Stimulated activated CD4-positive, alpha-beta T cell treated with anti-CD3 and anti-CD28 coated beads, Interleukin-12 subunit alpha, Interleukin-12 subunit beta, amount 100 ng/mL, for 4 hours (primary cell): ENCODE data around the gene ACYP2.
"Not testable (repeated sequence)": the region's sequence is repeated elsewhere in the genome, so short reads cannot be mapped to it uniquely, and the experiment has no call there.

Experiments
- DNase-seq: peaks from one replicate; pipeline ENCODE4 v3.0.0-alpha.2; 2020

The ACYP2 gene

DNA sequence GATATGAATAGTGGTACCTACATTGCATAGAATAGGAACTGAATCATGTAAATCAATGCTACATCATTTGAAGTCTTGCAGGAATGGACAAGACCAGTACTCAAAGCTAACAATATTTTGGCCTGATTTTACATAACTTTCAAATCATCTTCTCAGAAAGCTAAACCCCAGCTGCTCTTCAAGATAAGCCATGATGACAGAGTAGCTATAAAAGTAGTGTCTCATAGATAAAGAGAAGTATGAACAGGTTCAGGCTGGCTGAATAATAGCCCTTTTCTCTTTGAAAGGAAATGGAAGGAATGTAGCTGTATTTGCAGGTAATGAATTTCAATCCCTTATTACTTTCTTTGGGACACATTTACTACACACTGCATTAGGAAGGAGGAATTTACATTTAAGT is 112.4 kb downstream of the ACYP2 start:
- no peak for DNase-seq

DNA sequence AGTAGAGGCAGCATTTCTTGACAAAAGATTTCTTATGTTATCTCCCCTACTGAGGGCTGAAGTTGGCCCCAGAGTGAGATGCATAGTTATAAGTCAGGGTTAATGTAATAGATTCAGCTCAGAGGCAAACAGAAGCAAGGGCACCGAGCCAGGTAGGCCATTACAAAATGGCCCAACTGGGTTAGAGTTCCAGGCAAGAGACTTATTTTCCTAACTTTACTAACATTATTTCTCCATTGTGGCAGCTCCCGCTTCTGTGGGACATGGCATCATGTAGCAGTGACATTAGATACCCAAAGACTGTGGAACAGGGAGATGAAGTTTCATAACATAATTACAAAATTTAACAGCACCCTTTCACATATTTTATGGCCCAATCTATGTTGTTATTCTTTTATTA is 113.5 kb downstream of the ACYP2 start:
- no peak for DNase-seq

DNA sequence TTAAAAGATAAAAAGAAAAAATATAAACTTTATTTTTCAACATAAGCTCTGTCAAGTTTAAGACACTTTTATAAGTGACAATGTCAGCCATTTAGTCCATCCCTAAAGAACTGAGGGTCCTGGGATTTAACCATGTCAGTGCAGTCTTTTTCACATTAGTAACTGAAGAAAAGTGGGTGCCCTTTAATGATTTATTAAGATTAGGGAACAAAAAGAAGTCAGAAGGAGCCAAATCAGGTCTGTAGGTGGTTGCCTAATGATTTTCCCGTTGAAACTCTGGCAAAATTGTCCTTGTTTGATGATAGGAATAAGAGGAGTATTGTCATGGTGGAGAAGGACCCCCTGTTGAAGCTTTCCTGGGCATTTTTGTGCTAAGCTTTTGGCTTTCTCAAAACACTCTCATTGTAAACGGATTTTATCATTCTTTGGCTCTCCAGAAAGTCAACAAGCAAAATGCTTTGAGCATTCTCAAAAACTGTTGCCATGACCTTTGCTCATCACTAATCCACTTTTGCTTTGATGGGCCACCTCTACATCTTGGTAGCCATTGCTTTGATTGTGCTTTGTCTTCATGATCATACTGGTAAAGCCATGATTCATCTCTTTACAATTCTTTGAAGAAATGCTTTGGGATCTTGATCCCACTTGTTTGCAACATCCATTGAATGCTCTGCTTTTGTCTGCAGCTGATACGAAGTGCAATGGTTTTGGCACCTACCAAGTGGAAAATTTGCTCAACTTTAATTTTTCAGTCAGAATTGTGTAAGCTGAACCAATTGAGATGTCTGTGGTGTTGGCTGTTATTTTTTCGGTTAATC is 118.6 kb downstream of the ACYP2 start:
- DNase-seq = no peak

DNA sequence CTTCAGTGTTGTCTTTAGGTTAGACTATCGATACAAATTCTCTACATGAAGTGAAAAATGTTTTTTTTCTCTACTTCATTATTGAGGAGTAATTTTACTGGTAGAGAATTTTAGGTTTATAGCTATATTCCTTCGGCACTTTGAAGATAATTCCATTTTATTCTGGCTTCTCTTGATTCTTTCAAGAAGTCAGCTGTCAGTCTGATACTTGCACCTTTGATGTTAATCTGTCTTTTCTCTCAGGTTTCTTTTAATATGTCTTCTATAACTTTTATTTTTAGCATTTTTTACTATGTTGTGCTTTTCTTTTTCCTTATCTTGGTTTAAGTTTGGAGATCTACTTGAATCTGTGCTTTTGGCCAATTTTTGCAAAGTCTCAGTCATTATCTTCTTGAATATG is 122.0 kb downstream of the ACYP2 start:
- no peak for DNase-seq

DNA sequence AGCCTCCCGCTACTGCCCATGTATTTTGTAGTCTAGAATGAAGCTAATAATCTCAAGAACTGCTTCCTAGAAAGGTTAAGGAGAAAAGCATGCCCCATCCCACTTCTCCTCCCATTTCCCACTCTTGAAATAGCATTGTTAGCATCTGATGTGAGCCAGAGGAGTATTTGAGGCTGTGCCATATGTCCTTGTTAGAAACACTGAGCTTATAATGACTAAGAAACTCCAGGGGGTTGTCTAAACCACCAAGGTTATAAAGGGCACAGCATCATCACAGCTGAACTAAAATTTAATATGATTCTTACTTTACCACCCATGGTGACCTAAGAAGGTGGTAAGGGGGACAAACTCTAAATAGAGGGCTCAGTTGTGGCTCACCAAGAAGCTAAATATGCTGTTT is 124.0 kb downstream of the ACYP2 start:
- no peak for DNase-seq

DNA sequence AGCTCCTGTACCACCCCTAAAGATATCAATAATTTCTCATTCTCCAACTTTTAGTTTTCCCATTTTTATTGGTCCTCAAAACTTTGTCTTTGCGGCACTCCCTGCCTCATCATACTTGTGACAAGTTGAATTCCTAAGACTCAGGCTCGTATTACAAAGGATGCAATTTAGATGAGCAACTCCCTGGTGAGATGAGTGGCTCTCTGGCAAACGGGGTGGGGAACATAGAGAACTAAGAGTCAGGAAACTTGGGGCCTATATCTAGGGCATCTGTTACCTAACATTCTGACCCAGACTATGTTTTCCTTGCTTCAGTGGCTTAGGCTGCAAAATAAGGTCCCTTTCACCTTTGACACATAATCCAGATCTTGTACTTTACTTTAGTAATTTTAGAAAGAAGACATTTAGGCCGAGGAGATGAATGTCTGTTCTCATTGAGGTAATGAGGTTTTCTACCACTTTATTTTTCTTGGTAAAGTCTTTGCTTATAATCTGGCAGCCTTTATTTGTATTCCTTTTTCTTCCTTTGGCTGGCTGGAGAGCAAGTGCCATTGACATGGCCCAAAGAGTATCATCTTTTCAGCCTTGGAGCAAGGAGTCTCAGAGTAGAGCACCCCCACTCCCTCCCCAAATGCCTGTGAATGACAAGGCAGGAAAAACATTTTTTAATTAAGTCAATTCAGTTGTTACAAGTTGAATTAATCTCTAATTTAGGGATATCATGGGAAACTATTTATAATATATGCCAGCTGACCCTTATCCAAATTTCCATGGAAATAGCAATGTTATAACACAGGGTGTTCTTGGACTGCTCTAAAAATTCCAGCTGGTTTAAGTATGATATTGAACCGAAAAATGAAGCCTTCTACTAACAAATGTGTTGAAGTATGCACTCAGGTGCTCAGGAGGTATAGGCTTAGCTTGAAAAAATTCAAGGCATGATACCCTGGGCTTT is 125.4 kb downstream of the ACYP2 start:
- DNase-seq = no peak

DNA sequence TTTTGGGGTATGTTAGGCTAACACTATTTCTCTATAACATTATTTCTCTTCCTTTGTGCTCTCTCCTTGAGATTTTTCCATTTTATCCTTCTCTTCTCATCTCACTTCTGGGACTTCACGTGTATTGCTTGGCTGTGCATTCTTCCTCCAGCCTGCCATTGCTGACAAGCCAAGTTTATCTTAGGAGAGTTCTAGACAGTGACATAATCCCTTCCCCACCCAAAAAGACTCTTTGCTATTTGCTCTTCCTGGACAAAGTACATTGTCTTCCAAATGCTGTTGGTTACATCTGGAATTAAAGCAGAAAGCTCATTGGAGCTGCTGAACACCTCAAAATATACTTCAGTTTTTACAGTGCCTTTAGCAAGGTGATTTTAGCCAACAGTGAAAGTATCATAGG is 131.7 kb downstream of the ACYP2 start:
- no peak for DNase-seq

DNA sequence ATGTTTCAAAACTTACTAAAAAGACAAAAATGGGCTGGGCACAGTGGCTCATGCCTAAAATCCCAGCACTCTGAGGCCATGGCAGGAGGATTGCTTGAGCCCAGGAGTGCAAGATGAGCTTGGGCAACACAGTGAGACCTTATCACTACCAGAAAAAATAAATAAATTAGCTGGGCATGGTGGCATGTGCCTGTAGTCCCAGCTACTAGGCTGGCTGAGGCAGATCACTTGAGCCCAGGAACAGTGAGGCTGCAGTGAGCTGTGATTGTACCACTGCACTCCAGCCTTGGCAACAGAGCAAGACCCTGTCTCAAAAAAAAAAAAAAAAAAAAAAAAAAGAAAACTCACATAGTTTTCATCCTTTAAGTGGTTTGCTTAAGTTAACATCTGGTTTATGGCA is 134.2 kb downstream of the ACYP2 start:
- DNase-seq = no peak

DNA sequence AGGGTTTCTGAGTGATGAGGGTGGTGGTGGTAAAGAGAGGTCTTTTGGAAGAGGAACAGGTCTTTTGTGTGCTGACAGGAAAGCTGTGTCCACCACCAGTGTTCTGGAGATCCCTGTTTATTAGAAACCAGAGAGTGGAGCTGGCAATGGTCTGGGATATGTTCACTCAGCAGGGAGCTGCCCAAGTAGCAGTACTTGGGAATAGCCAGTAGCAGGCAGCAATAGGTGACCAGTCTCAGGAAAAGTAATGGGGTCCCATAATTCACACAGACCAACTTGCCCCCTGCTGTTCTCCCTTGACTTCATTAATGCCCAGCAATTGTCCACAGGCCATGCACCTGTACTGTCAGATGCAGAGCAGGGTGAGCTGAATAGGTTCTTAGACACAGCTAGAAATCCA is 138.8 kb downstream of the ACYP2 start:
- DNase-seq = no peak

DNA sequence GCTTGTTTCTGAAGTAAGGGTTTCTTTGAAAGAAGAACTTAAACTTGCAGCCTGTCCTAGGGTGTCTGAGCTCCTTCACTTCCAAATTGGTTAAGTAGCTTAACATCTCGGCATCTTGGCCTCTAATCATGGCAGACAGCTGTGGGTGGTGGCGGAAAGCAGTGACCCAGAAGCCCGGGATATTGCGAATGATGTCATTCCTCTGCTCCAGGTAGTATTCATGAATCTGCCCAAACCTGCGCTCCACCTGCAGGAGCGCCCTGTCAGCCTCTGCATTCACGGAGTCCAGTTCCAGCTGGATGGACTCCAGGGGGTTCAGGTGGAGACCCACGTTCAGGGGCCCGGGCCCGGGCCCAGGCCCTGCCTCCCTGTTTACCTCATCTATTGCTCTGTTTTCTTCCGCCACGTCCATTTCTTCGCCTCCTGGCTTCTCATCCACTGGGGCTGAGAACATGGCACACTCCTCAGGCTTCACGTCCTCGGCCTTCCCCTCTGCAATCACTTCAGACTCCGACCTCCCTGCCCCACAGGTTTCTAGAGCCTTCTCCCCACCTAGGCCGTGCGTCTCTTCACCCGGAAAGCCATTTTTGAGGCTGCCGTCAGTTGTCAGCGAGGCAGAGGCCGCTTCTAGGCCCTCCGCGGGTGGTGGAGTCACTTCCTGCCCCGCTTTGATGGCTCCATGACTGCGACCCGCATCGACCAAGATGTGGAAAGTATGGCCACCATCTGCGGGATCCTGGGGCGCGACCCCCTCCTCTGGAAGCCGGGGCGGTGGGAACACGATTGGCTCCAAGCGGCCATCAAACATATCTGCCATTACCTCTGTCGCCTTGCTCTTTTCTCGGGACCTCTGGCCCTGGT is 140.0 kb downstream of the ACYP2 start:
- DNase-seq = no peak

DNA sequence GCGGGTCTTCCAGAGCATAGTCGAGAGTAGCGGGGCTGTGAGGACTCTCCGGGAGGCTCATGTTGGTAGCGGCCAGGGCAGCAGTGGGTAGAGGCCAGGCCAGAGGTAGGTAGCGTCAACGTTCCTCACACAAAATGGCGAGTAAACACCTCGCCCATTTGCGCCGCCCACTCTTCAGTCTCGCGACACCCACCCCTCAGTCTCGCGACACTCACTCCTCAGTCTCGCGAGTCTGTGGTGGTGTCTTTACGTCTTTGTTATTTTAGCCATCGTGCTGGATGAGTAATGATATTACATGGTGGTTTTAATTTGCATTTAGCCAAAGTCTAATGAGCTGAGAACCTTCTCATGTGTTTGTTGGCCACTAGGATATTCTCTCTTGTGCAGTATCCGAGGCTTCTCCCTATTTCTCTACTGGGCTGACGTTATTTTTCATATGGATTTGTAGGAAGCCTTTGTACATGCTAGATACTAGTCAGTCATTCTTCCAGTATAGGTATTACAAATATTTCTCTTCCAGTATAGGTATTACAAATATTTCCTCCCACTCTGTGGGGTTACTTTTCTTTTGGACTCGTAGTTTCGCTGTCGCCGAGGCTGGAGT is 140.8 kb downstream of the ACYP2 start, which contains the start of gene TSPYL6:
Gene TSPYL6, minus strand, starts transcription at position 139 of the 604 bp plus-strand sequence. Its CDS starts 78 bp downstream, at position 61.
- no peak for DNase-seq

DNA sequence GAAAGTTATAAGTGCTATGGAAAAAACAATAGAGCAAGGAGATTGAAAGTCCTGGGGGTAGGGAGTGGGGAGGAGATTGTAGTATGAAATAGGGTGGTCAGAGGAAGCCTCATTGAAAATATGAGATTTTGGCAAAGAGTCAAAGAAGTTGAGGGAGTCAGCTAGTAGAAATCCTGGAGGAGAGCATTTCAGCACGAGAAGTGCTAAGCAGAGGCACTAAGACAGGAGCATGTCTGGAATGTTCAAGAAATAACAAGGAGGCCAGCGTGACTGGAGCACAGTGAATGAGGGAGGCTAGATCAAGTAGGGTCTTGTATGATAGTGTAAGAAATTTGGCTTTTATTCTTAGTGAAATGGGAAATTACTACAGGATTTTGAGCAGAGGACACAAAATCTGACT is 142.8 kb downstream of the ACYP2 start:
- DNase-seq = no peak

DNA sequence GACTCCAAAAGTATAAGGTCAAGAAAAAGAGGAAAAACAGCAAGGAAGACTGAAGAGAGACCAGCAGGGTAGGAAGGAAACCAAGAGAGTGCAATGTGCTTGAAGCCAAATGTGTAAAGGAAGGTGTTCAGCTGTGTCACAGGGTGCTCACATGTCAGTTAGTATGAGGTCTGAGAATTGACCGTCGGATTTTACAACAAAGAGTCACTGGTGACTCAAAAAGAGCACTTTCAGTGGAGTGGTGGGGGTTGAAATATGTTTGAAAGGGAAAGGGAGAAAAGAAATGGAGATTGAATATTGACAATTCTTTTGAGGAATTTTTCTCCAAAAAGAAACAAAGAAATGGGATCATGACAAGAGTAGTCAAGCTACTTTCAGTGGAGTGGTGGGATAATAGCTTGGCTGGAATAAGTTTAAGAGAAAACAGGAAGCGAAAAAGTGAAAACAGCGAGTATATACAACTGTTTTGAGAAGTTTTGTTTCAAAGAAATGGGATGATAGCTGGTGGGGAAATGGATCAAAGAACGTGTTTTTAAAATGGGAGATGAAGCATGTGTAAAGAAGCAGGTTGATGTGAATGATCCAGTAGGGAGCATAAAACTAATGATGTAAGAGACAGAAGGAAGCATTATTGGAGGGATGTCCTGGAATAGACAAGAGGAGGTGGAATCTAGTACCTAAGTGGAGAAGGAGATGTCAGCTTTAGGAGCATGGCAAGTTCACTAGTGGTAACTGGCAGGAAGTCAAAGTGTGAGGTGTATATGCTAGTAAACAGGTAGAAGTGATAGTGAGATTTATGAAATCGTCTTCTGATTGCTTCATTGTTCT is 144.2 kb downstream of the ACYP2 start:
- DNase-seq = no peak

DNA sequence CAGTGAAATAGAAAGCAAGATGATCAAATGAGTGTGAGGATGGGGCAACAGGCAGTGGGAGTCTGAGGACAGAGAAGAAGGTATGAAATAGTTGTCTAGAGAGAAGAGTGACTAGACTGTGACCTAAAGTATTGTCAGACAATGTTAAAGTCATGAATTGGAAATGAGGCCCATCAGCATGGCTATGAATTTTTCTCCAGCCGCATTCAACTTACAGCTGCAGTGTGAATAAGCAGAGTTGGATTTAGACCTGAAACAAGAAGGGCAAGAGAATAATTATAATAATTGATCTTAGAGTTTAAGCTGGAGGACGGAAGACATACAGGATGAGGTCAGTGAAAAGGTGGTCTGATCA is 144.8 kb downstream of the ACYP2 start:
- DNase-seq = no peak

DNA sequence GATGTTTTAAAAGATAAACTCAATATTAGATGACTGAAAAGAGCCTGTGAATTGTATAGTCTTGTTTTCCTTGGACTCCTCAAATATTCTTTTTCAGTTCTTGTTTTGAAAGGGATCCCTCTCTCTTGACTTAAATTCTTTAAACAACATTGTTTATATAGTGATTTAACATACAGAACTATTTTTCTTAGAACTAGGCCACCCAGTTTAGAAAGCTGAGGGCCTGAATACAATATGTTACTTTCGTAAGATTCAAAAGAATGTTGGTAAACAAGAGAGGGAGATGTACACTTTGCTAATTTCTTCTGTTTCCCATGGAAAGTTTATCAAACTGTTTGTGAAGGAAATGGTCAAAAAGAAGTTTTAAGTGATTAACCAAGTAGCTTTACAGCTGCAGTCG is 146.1 kb downstream of the ACYP2 start:
- no peak for DNase-seq

DNA sequence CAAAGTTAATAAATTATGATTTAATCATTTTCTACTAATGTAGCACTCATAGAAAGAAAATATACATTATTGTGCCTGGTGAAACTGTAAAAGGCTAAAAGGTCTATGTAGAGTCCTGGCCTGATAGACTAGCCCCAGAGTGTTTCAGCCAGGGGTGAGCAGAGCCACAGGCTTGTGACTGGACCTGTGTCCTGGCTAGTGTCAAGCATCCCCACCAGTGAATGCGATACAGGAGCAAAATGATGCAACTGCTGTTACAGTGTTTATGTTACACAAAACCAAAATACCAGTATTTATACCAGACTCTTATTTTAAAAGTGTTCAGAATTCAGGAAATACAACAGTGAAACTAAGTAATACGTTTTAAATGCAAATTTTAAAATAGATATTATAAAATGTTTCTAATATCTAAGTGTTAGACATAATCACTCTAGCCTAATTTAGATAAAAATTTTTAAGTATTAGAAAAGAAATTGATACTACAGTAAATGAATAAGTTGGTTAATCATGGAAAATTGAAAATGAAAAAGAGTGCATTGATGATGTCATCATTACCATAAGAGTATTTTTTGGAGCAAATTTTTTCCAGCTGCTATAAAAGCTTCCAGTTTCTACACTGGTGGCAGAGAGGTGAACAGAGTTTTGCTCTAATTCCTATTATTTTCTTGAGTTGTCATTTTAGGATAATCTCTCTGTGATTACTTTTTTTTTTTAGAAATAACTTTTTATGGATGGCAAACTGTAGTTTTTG is 146.8 kb downstream of the ACYP2 start:
- no peak for DNase-seq

DNA sequence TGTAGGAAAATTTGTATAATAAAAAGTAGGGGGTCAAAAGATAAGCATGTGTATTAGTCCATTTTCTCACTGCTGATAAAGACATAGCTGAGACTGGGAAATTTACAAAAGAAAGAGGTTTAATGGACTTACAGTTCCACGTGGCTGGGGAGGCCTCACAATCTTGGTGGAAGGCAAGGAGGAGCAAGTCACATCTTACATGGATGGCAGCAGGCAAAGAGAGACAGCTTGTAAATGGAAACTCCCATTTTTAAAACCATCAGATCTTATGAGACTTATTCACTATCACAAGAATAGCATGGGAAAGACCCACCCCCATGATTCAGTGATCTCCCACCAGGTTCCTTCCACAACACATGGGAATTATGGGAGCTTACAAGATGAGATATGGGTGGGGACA is 149.7 kb downstream of the ACYP2 start:
- DNase-seq = not testable (repeated sequence)

DNA sequence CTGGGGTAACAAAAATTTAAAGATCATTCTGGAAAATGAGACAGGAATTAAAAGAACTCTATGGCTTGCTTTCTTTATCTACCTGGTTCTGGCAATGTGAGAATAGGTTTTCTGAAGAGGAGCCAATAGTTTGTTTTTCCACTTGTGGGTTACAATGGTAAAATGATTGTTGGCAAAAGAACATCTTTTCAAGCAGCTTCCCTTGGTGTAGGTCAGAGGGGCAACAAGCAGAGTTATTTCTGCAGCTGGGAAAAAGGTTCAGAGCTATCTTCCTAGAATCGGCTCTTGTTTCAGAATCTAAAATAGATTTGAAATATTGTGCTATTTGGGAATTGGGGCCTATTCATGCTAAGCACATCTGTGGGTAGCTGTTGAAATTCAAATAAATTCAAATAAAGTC is 152.2 kb downstream of the ACYP2 start:
- DNase-seq = no peak

DNA sequence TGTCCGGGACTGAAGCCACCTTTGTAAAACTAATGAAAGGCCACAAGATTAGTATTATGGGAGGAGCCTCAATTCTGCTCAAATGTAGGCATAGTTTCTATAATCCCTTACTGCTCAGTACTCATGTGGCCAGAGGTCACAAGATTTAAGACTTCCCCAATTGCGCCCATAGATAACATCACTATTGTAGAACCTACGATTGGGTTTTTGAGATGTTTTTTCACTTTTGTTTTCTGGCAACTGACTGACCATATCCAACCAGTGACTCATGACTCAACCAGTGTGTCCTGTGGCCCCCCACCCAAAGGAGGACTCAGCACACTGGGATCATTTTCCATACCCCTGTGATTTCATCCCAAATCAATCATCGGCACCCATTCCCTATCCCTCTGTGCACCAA is 155.8 kb downstream of the ACYP2 start:
- no peak for DNase-seq

DNA sequence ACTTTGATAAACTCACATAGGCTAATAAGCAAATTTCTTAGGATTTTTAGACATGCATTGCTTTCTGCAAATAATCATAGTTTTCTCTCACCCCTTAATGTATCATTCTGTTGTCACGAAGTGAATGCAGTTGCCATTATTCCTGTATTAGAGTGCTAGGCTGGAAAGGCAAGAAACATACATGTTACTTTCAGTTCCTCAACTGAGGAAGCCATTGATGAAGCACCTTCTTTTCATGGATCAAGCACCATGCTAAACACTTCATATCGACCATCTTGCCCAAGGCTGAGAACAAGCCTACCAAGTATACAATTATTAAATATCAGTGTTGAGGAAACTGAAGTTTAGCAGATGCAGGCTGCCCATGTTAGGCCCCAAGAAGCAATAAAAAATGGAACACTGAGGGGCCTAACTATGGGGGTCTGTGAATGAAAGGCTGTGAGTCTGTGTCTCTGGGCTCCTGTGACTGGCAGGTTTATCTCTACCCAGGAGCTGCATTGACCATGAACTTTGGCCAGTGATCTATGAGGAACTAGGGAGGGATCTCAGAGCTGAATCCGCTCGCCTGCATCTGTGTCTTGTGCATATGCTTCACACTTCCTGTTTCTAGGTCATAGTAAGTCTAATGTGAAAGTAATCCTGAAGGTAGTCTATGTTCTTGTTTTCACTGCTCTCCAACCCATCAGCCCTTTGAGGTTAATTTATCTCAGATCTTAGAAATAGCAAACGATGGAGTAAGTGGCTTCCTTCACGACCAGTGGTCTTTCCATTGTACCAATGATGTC is 156.6 kb downstream of the ACYP2 start:
- no peak for DNase-seq
